A673 (cell line): Measurements from ENCODE around the gene USP22. TPM values are rescaled to one million over a fixed set of nuclear protein-coding genes. Genes with fewer than 3 reads are reported as not detected.
"Not testable (repeated sequence)": the region's sequence is repeated elsewhere in the genome, so short reads cannot be mapped to it uniquely, and the experiment has no call there.

Source experiments
- BruUV-seq: library from RNA; stranded (reverse); fragments of 400-500 nt; replicated peaks from 2 replicates; lab custom pipeline; 2021; lab: Mats Ljungman, UMichigan
- CTCF ChIA-PET: fragments of 300-600 bp; sonication (Branson Sonifier 250); formaldehyde crosslinking; loops from one replicate; lab custom pipeline; 2022; ENCODE audit warnings: antibody characterized with exemption; lab: Charles Lee
- POLR2A ChIA-PET: fragments of 300-600 bp; sonication (Branson Sonifier 250); formaldehyde crosslinking; loops from one replicate; lab custom pipeline; 2022; ENCODE audit warnings: antibody characterized with exemption; ENCODE audit not compliant: low non-redundant PET; lab: Charles Lee
- DNase-seq: peaks from one replicate; pipeline ENCODE4 v3.0.0-alpha.2; 2015; ENCODE audit warnings: low spot score
- H3K27ac ChIP-seq: fragments of 200-600 bp; sonication (generic); 2 replicates; pipeline ENCODE4 v1.5.1; 2016; ENCODE audit warnings: mixed run types, low read depth, mild to moderate bottlenecking, mixed read lengths, antibody characterized with exemption, low read length; ENCODE audit not compliant: poor library complexity, severe bottlenecking
- H3K27me3 ChIP-seq: fragments of 200-600 bp; sonication (generic); replicated peaks from 2 replicates; pipeline ENCODE4 v1.6.1; 2017; ENCODE audit warnings: mixed run types, low read depth, mild to moderate bottlenecking, mixed read lengths, antibody characterized with exemption, low read length; ENCODE audit not compliant: insufficient read depth, poor library complexity
- H3K36me3 ChIP-seq: fragments of 200-600 bp; sonication (generic); 2 replicates; pipeline ENCODE4 v1.6.1; 2016; ENCODE audit warnings: mixed run types, mild to moderate bottlenecking, mixed read lengths, antibody characterized with exemption, low read length; ENCODE audit not compliant: insufficient read depth, poor library complexity, severe bottlenecking
- H3K4me1 ChIP-seq: fragments of 200-600 bp; sonication (generic); 2 replicates; pipeline ENCODE4 v1.6.1; 2017; ENCODE audit warnings: mixed run types, mild to moderate bottlenecking, mixed read lengths, antibody characterized with exemption, low read length; ENCODE audit not compliant: insufficient read depth, poor library complexity, severe bottlenecking
- H3K4me3 ChIP-seq: fragments of 200-600 bp; sonication (generic); 2 replicates; pipeline ENCODE4 v1.5.1; 2016; ENCODE audit warnings: low read depth, mixed run types, mild to moderate bottlenecking, mixed read lengths, low read length; ENCODE audit not compliant: poor library complexity, severe bottlenecking
- H3K9me3 ChIP-seq: fragments of 200-600 bp; sonication (generic); 2 replicates; pipeline ENCODE4 v1.6.1; 2016; ENCODE audit warnings: mixed run types, low read depth, mild to moderate bottlenecking, mixed read lengths, antibody characterized with exemption, low read length; ENCODE audit not compliant: poor library complexity, severe bottlenecking
- EZH2 ChIP-seq: fragments of 200-600 bp; sonication (generic); IDR thresholded peaks from 2 replicates; pipeline ENCODE4 v1.6.1; 2017; ENCODE audit warnings: borderline replicate concordance, low read depth, mild to moderate bottlenecking, mixed read lengths, antibody characterized with exemption, low read length; ENCODE audit not compliant: poor library complexity, severe bottlenecking
- intact Hi-C: fragments of 100-400 bp; cut with micrococcal nuclease; formaldehyde crosslinking; loops from one replicate; pipeline ENCODE4 v1.10.0; 2022; ENCODE audit not compliant: unreplicated experiment
- total RNA-seq: library from RNA; stranded (reverse); gene quantifications from 2 replicates; pipeline ENCODE4 v1.2.3, GENCODE V29; 2021
- TF ChIP-seq, protein P1 (sequence below): fragments of 300-800, 200-600 bp; sonication (generic); conservative IDR thresholded peaks from 2 replicates; pipeline ENCODE4 v1.5.1; 2017; ENCODE audit warnings: low read depth, mild to moderate bottlenecking, antibody characterized with exemption, low read length, moderate library complexity, mixed read lengths

Gene USP22
- total RNA-seq, 1 experiment from 2014 or later = 288 TPM

DNA sequence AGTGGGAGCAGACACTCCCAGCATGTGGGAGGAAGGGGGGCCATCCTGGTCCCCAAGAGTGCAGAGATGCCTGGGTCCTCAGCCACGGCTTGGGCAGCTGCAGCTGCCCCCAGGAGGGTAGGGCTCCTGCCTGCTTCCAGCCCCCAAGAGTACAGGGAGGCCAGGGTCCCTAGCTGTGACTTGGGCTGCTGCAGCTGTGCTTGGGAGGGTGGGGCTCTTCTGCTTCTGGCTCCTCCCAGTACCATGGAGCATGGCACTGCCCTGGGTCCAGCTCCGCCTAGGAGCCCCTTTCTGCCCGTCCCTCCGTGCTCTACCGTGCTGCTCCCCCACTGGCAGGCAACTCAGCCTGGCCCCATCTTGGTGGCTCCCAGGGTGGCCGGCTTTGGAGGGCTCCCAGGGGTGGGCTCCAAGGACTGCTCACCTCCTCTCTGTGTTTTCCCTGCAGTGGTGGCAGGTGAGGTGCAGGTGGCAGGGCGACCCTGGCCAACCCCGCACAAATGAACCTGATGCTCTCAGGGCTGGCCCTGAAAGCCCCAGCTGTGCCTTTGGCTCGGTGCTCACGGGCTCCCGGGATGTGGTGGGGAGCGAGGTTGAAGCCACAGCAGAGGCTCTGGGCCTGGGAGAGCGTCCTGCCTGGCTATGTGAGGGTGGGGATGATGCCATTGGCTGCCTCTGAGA, 18.5 kb upstream of the USP22 start:
- intact Hi-C loops = no loop called here
- TF ChIP-seq EZH2 = no peak
- TF ChIP-seq, protein P1, sequence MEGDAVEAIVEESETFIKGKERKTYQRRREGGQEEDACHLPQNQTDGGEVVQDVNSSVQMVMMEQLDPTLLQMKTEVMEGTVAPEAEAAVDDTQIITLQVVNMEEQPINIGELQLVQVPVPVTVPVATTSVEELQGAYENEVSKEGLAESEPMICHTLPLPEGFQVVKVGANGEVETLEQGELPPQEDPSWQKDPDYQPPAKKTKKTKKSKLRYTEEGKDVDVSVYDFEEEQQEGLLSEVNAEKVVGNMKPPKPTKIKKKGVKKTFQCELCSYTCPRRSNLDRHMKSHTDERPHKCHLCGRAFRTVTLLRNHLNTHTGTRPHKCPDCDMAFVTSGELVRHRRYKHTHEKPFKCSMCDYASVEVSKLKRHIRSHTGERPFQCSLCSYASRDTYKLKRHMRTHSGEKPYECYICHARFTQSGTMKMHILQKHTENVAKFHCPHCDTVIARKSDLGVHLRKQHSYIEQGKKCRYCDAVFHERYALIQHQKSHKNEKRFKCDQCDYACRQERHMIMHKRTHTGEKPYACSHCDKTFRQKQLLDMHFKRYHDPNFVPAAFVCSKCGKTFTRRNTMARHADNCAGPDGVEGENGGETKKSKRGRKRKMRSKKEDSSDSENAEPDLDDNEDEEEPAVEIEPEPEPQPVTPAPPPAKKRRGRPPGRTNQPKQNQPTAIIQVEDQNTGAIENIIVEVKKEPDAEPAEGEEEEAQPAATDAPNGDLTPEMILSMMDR = no peak
- H3K4me1 ChIP-seq = no peaks in the 10 kb centered on the region
- BruUV-seq = no TSS peak
- POLR2A ChIA-PET = no interaction called here
- no peaks in the 10 kb centered on the region for H3K9me3 ChIP-seq
- DNase-seq = no peak
- no peaks in the 10 kb centered on the region for H3K36me3 ChIP-seq
- H3K27ac ChIP-seq = no peak overlapping the region
- H3K4me3 ChIP-seq = no peak overlapping the region
- H3K27me3 ChIP-seq = no peaks in the 10 kb centered on the region
- CTCF ChIA-PET = no interaction called here

DNA sequence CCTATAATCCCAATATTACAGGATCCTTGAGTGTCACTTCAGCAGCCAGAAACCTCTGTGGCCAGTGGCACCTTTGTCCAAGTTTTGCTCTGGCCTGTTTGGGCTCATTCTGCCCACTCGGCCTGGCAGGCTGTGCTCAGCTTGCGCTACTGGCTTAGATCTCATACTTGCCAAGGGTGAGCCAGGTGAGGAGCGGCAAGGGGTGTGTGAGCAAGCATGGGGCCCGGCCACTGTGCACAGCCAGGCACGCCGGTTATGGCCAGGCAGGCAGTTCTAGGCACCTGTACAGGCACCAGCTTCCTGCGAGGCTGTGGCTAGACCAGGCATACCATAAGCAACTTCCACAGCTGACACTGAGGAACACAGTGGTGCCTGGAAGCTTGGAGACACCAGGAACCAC, 16.9 kb upstream of the USP22 start:
- no peak for TF ChIP-seq EZH2
- TF ChIP-seq, protein P1 = no peak
- no peak overlapping the region for H3K27ac ChIP-seq
- H3K36me3 ChIP-seq = no peaks in the 10 kb centered on the region
- POLR2A ChIA-PET = no interaction called here
- BruUV-seq = no TSS peak
- no peak for DNase-seq
- intact Hi-C loops = no loop called here
- no peak overlapping the region for H3K4me3 ChIP-seq
- H3K27me3 ChIP-seq = no peaks in the 10 kb centered on the region
- CTCF ChIA-PET = no interaction called here
- H3K9me3 ChIP-seq = no peaks in the 10 kb centered on the region
- no peaks in the 10 kb centered on the region for H3K4me1 ChIP-seq

DNA sequence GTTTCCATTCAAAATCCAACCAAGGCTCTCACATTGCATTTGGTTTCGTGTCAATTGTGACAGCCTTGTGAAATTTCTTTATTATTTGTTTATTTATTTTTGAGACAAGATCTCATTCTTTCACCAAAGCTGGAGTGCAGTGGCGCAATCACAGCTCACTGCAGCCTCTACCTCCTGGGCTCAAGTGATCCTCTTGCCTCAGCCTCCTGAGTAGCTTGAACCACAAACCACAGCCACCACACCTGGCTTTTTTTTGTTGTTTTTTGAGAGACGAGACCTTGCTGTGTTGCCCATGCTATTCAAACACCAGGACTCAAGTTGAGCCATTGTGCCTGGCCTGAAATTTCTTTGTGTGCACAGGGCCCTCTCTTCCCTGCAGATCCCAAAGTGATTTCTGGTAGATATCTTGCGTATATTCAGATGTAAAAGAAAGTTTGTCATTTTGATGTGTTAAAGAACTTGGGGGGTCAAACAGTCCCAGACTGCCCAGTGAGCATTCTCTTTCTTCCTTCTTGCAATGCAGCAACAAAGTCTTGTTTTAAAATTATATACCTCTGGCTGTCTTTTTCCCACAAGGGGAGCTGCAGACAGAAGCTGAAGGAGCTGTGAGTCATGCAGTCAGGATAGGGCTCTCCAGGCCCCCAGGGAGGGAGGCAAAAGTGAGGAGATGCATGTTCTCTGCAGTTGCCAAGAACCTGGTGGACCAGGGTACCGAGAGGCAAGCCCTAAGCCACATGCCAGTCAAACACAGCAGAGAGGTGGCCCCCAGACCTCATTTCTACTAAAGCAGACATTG, 15.5 kb upstream of the USP22 start:
- CTCF ChIA-PET = no interaction called here
- DNase-seq = peak; percentile 51
- POLR2A ChIA-PET = no interaction called here
- no peak overlapping the region for H3K27ac ChIP-seq
- TF ChIP-seq EZH2 = no peak
- TF ChIP-seq, protein P1 = no peak
- H3K9me3 ChIP-seq = no peaks in the 10 kb centered on the region
- H3K4me3 ChIP-seq = no peak overlapping the region
- intact Hi-C loops = no loop called here
- no peaks in the 10 kb centered on the region for H3K27me3 ChIP-seq
- BruUV-seq = no TSS peak
- H3K36me3 ChIP-seq = no peaks in the 10 kb centered on the region
- no peaks in the 10 kb centered on the region for H3K4me1 ChIP-seq

DNA sequence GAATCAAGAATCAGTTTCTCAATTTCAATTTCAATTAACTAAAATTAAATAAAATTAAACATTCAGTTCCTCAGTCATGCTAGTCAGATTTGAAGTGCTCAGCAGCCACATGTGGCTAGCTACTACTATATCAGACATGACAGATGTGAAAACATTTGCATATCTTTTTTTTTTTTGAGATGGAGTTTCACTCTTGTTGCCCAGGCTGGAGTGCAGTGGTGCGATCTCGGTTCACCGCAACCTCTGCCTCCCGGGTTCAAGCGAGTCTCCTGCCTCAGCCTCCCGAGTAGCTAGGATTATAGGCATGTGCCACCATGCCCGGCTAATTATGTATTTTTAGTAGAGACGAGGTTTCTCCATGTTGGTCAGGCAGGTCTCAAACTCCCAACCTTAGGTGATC, 10.2 kb upstream of the USP22 start:
- H3K9me3 ChIP-seq, DNase-seq, H3K36me3 ChIP-seq, intact Hi-C loops, BruUV-seq, H3K27me3 ChIP-seq, CTCF ChIA-PET, H3K4me1 ChIP-seq, H3K27ac ChIP-seq, H3K4me3 ChIP-seq, POLR2A ChIA-PET: not testable (repeated sequence)
